Neural cell (in vitro differentiated cells): ENCODE results near the gene OR51V1.

Experiments used
- CTCF ChIP-seq: fragments of 450-650 bp; IDR thresholded peaks from 2 replicates; pipeline ENCODE4 v1.5.1; 2014; ENCODE audit warnings: antibody characterized with exemption, mild to moderate bottlenecking, moderate library complexity; ENCODE audit not compliant: poor library complexity, severe bottlenecking
- EP300 ChIP-seq: fragments of 450-650 bp; conservative IDR thresholded peaks from 2 replicates; pipeline ENCODE4 v1.6.1; 2014; ENCODE audit warnings: antibody characterized with exemption, mild to moderate bottlenecking, moderate library complexity; ENCODE audit not compliant: poor library complexity, severe bottlenecking
- EZH2 ChIP-seq: fragments of 200-600, 300-800 bp; shearing (Covaris generic), sonication (generic); IDR thresholded peaks from 2 replicates; pipeline ENCODE4 v1.6.1; 2014; ENCODE audit warnings: antibody characterized with exemption, low read length, borderline replicate concordance, mild to moderate bottlenecking; ENCODE audit not compliant: insufficient read depth, poor library complexity, severe bottlenecking
- MXI1 ChIP-seq: fragments of 450-650 bp; conservative IDR thresholded peaks from 2 replicates; pipeline ENCODE4 v1.6.1; 2014; ENCODE audit warnings: antibody characterized with exemption, mild to moderate bottlenecking; ENCODE audit not compliant: poor library complexity, severe bottlenecking
- POLR2AphosphoS5 ChIP-seq: IDR thresholded peaks from 2 replicates; pipeline ENCODE4 v1.6.1; 2012
- RAD21 ChIP-seq: fragments of 450-650 bp; conservative IDR thresholded peaks from 2 replicates; pipeline ENCODE4 v1.6.1; 2014; ENCODE audit warnings: antibody characterized with exemption, mild to moderate bottlenecking, moderate library complexity
- REST ChIP-seq: IDR thresholded peaks from 2 replicates; pipeline ENCODE4 v1.6.1; 2012; ENCODE audit warnings: borderline replicate concordance
- SMC3 ChIP-seq: fragments of 450-650 bp; conservative IDR thresholded peaks from 2 replicates; pipeline ENCODE4 v1.6.1; 2014; ENCODE audit warnings: antibody characterized with exemption, mild to moderate bottlenecking, moderate library complexity; ENCODE audit not compliant: poor library complexity
- TAF1 ChIP-seq: IDR thresholded peaks from 2 replicates; pipeline ENCODE4 v1.6.1; 2012; ENCODE audit warnings: low read depth

DNA sequence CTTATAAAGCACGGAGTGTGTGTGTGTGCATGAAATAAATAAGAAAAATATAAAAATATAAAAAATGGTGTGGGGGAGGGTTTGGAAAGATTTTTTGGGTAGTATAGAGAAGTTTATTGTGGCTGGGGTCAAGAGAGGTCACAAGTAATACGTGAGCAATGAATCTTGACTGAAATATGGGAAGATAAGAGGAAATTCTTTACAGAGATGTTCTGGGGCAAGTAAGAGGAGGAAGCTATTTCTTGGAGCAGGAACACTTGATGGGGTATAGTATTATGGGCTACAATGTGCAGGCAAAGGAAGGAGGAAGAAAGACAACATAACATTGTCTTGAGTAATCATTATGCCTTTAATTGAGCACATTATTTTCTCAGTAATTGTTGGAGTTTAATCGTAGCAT lies 31.7 kb upstream of the OR51V1 start:
- TF ChIP-seq CTCF (no peak), POLR2AphosphoS5 (no peak), EZH2 (no peak), REST (no peak), TAF1 (no peak), RAD21 (no peak), SMC3 (no peak), EP300 (no peak), MXI1 (no peak)
